NCI-H345 (cell line): ENCODE data around the gene PSEN2.
A peak's percentile ranks its signal among the peaks of the same experiment; 100 is the strongest.
"Not testable (repeated sequence)": the region's sequence is repeated elsewhere in the genome, so short reads cannot be mapped to it uniquely, and the experiment has no call there.

Source experiments
- DNase-seq: peaks from one replicate; lab custom pipeline; 2025; lab: John Stamatoyannopoulos, UW

Gene PSEN2

DNA sequence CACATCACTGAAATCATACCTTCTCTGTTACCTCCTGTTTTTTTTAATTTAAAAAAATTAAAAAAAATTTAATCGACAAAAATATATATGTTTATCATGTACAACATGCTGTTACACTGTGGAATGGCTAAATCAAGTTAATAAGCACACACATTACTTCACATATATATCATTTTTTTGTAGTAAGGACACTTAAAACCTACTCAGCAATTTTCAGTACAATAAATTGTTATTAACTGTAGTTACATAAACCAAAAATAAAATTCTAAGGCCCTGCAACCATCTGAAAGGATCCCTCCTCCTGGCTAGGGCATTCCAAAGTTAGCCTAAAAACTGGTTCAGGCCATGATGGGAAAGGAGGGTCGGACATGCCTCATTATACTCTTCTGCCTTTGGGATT is 46.1 kb downstream of the PSEN2 start:
- DNase-seq, result no peak

DNA sequence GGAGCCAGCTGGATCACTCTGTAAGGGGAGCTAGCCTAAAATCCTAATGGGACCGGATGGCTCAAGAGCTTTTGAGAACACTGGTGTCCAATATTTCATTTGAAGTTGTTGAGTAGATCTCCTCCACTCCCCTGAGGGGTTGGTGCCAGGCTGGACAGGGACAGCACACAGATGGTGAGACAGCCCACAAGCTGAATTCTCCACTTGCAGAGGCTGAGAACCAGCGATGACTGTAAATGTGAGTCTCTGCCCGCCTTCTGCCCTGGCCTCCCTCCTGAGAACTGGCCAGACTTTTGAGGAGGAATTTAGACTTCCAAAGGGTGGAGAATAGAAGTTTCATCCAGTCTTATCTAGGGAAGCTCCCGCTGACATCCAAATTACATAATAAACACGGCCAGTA is 49.2 kb downstream of the PSEN2 start:
- no peak for DNase-seq

DNA sequence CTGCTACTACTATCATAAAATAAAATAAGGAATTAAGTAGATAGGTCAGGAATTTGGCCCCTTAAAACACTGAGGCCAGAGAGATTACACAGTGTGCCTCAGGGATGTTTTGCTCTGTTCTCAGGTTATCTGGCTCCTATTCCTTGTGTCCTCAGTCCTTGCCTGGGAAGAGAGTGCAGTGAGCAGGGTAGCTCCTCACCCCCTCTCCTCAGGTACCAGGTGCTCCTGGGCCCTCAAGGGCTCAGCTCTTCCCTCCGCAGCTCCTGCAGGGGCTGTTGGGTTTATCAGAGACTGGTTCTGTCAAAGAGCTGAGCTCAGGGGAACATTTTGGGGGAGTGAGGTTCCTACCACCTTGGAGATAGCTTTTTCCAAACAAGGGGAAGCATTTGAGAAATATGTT is 49.6 kb downstream of the PSEN2 start:
- DNase-seq, result no peak

DNA sequence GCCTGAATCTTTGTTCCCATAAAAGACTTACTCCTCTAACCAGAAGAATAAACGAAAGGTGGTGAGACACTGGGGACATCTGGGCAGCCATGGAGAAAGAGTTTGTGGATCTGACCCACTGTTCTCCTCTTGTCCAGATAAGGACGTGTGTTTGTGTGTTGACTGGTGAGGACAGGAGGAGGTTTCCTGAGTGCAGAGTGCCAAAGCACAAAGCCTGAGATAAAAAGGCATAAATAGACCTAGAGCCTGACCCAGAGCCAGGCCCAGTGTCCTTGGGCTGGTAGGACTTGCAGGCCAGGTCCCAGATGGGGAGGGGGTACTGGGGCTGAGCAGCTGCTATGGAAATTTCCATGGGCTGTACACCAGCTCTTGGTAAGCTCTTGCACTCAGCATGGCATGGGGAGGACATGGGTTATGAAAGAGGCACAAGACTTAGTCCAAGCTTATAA is 50.1 kb downstream of the PSEN2 start:
- DNase-seq, result no peak

DNA sequence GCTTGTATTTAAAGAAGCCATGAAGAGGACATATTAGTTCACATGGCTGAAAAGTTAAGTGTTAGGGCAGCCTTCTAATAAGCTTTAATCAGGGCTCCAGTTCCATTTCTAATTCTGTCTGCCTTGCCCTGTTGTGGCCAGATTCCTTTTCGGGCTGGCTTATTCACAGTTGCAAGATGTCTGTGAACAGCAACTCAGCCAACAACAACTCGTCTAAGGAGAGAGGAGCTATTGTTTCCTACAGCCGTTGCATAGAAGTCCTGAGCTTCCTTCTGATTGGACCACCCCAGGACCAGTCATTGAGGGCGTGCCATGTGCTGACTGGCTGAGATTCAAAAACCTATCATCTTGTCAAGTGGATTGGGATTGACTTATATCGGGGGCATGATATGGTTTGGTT is 51.1 kb downstream of the PSEN2 start:
- DNase-seq, result no peak

DNA sequence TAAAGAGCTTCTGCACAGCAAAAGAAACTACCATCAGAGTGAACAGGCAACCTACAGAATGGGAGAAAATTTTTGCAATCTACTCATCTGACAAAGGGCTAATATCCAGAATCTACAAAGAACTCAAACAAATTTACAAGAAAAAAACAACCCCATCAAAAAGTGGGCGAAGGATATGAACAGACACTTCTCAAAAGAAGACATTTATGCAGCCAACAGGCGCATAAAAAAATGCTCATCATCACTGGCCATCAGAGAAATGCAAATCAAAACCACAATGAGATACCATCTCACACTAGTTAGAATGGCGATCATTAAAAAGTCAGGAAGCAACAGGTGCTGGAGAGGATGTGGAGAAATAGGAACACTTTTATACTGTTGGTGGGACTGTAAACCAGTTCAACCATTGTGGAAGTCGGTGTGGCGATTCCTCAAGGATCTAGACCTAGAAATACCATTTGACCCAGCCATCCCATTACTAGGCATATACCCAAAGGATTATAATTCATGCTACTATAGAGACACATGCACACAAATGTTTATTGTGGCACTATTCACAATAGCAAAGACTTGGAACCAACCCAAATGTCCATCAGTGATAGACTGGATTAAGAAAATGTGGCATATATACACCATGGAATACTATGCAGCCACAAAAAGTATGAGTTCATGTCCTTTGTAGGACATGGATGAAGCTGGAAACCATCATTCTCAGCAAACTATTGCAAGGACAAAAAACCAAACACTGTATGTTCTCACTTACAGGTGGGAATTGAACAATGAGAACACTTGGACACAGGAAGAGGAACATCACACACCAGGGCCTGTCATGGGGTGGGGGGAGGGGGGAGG is 59.1 kb downstream of the PSEN2 start:
- not testable (repeated sequence) for DNase-seq

DNA sequence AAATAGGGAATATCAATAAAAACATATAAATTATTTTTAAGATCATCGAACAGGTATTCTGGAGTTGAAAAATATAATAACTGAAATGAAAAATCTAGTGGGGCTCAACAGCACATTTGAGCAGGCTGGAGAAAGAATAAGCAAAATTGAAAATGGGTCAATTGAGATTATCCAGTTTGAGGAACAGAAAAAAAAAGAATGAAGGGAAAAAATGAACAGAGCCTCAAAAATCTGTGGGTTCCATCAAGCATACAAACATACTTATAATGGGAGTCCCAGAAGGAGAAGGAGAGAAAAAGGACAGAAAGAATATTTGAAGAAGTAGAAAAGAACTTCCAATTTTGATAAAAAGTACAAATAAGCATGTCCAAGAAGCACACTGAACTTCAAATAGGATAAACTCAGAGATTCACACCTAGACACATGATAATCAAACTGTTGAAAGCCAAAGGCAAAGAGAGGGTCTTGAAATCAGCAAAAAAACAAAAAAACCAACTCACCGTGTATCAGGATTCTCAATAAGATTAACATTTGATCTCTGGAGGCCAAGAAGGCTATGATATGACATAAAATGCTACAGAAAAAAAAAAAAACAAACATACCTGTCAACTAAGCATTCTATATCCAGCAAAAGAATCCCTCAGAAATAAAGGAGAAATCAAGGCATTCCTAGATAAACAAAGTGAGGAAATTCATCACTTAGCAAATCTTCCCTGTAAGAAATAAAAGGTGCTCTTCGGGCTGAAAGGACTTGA is 64.2 kb downstream of the PSEN2 start:
- DNase-seq, result no peak

DNA sequence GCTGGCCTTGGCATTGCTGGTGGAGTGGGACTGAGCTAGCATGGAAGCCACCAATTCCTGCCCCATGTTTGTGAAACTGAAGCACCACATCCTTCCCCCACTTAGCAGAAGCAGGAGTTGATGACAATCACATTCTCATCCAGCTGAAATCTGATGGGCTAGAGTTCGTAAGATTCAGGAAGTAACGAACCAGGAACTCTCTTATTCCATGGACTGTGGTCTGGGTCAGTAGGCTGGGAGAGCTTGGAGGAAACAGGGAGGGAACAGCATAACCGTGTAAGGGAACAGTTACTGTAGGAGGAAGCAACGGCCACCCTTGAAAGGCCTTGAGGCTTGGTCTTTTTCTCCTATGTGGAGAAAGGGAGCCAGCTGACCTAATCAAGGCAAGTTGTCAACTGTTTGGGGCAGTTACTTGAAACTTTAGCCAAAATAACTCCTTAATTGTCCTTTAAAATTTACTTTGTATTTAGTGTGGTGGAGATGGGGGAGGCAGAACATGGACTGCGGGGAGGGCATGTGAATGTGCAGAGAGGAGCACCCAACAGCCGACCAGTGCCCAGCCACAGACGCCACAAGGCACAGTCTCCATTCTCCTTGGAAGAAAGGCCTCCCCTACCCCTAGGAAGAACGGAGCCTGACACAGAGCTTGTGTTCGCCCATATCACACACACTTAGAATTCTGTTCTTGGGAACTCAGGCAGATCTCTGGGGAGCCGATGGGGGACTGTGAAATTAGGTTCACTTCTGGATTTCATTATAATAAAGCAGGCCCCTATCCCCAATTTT is 67.7 kb downstream of the PSEN2 start:
- no peak for DNase-seq

DNA sequence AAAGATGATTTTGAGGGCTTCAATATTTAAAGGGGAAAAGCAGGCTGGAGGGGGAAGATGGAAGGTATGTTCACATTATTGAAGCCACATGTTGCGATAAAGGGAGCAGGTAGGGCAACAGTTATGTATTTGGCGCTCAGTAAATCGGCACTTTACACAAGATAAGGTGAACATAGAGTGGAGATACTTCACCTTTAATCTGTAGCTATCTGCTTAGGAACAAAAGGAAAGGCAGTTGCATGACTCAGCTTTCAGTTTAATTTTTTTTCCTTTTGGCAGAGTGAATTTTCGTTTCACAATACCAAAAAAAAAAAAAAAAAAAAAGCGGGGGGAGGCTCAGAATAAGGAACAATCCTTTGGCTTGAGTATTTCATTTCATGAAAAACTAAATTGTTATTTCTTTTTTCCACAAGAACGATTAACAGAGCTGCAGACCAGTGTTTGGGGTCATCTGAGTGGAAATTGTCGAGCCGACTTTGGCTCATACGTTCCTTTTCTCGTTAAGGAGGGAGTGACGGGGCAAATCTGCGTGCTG is 68.6 kb downstream of the PSEN2 start:
- no peak for DNase-seq

DNA sequence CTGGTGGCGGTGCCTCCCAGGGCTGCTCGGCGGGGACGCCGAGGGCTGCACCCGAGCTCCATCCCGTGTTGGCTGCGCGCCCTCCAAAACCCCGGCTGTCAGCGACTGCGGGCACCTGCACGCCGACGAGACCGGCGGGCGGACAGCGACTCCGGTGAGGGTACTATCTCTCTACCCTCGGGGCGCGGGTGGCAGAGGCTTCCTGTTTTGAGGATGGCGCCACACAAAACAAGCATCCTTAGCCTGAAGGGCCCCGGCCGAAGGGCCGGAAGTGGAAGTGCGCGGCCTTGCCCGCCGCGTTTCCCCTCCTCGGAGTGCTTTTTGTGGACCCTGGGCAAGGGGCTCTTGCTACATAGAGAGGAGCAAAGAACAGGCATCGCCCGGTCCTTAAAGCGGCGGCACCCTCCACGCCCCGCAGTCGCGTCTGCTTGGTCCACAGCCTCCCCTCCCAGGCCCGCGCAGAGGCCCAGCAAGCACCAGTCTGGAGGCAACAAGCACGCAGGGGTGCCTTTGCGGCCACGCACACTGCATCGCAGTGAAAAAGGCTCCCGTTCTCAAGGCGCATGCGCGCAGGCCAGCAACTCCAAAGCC is 69.1 kb downstream of the PSEN2 start:
- peak; percentile 80 for DNase-seq

DNA sequence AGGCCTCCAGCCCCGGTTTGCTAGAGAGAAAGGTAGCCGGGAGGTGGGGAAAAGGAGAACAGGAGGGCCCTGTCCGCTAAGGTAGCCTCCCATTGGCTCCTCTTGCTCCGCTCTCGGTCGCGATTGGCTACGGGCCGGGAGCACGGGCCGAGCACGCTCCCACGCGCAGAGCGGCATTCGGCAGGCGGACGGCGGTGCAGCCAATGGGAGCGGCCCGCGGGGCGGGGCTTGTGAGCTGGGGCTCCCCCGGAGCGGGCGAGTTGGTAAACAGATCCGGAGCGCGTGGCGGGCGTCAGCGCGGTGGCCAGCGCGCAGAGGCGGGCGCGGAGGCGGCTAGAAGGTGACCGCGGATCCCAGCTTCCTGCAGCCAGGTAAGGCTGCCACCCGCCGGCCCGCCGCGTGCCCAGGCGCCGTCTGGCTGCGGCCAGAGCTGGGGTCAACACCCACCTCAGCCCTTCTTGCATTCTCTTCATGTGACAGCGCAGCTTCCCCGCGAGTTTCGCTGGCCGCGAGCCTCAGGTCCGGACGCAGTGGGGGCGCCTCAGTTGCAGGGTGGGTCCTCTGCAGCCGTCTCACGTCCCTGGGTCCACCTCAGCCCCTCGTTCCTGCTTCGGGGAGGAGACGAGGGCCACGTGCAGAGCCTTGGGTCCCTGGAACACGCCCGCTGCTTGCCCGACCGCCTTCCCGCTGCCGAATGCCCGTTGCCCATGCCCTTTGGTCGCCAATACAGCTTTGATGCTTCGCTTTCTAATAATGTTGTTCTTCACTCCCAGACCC is 69.8 kb downstream of the PSEN2 start, which contains the start of gene COQ8A:
TSS of gene COQ8A (plus strand) at position 266 of the 777 bp plus-strand sequence. CDS start 21,092 bp downstream, outside the sequence.
- DNase-seq, result peak; percentile 99

DNA sequence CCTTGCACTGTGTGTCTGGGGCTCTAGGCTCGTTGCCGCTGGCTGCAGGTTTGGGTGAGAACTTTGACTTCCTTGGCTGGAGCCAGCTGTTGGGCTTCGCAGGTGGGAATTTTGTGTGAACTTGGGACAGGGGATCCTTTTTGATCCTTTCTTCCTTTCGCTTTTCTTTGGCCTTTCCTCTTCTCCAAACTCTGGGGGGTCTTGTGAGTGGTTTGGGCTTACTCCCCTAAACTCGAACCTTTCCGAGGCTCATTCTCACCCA is 70.3 kb downstream of the PSEN2 start:
- DNase-seq, result no peak

DNA sequence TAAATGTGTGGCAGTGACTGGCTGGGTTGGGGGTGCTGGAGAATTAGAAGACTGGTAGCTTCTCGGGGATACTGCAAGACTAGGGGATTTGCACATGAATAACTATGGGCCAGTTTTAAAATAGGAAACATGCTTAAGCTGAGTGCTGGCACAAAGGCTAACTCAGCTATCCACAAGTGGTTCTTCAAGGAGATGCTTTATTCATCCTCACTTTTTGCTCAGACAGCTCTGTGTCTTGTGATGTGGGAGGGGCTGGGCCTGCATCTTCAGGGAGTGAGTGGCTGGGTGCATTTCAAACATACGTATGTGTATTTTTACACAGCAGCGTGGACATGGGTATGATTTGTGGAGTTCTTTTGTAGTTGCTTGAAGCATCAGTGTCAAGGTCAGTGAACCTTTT is 72.0 kb downstream of the PSEN2 start:
- no peak for DNase-seq

DNA sequence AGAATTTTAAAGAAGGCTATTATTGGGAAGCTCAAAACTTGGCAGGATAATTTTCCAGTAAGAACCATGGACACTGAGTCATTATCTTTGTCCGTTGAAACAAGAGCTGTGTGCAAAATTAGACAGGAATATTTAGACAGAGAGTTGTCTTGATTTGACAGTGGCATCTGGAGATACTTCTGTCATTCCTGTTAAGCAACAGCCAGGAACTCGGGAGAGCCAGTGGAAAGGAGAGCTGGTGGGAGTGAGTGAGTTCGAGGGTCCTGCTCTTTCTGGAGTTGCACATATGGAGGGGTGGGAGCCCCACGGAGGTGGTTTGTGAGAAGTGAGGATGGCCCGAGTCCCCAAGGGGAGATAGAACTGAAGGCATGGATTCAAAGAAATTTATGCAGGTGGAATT is 72.7 kb downstream of the PSEN2 start:
- no peak for DNase-seq

DNA sequence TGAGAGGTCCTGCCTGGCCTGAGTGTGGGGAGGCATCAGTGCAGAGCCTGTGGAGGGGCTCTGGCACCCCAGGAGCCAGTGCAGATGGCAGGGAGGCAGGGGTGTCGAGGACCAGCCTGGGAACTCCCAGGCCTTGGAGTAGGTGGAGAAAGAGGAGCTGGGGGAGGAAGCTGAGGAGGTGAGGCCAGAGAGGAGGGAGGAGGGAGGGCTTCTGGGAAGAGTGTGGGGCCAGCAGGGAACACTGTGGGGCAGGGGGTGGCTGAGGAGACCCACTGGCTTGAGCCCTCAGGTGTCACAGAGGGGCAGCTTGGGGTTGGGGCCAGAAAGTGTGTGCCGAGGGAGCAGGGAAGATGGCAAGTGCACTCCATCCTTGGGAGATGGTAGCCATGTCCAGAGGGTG is 73.5 kb downstream of the PSEN2 start:
- DNase-seq, result no peak

DNA sequence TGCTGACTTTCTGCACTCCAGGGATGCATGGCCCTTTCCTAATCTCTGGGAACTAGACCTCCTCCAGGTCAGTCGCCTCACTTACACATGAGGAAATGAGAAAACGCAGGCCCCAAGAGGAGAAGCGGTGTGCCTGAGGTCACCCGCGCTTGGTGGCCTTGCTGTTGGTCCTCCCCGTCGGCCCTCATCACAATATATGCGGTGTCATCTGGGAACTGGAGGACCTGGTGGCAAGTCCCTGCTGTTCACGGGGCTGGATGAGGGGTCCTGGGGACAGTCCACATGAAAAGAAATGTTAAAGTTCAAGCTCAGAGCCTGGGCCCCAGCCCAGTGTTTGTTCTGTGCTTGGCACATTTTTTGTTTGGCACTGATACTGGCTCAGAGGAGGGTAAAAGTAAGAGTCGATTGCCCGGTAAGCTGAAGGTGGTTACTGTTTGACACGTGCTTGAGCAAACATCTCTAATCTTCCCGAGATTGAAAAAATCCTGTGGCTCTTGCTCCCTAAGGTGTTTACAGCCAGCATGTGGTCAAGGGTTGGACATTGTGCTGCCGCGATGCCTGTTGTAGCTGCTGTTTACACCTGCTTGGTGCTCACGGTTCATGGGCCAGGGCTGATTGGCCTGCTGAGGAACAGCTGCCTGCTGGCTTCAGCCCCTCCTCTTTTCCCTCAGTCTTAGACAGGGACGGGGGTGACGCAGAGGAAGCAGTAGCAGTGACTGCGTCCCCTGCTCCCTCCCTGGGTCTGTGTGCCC is 74.9 kb downstream of the PSEN2 start:
- peak; percentile 84 for DNase-seq
